DMS114 treated with DMSO at 0.1 percent for 48 hours (cell line): ENCODE results near the gene TIMP2.

Source experiments
- DNase-seq: peaks from one replicate; lab custom pipeline; 2025; ENCODE audit not compliant: unreplicated experiment; lab: John Stamatoyannopoulos, UW

Gene TIMP2

DNA sequence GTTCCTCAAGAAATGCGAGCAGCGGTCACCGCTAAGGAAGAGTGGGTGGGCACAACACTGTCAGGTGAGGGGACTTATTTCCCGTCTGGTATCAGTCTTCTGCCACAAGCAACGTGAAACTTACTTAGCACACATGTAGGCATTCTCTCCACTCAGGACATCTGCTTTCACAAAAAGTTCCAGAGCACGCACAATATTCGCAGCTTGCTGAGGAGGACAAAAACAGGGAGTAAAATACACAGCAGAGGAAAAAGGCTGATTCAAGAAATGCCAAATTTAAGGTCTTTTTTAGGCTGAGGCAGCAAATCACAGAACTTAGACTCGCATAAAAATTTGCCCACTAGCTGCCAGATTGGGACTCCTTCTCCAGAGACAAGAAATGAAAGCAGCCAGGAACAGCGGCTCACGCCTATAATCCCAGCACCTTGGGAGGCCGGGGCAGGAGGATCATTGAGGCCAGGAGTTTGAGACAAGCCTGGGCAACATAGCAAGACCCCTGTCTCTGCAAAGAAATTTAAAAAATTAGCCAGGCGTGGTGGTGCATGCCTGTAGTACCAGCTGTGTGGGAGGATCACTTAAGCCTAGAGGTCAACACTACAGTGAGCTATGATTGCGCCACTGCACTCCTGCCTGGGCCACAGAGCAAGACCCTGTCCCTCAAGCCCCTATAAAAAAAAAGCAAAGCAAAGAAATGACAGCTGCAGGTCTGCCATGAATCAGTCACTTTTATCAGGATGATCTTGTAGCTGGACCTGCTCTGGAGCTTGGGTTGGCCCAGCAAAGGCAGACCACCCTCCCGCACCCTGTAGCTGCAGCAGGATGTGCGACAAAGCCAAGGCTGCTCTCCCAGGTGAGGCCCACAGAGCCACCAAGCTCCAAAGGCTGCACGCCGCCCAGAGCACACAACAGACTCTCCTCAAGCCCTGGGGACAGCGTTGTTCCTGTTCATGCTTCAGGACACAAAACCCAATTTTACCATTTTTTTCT, 105.1 kb downstream of the TIMP2 start:
- no peak for DNase-seq

DNA sequence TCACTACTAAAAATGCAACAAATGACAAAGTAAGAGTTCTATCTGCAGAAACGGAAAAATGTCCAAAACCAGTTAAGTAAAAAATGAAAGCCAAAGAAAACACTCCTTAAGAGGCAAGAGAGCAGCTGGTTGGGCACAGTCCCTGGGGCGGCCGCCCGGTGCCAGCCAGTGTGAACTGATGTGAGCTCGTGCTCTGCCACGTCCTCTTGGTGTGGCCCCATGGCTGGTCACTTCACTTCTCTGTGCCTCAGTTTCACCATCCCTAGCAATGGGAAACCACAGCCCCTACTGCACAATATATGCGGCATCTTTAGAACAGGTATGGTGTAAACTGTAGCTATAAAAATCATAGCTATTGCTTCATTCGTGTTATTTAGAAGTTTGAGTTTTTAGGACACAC, 105.8 kb downstream of the TIMP2 start:
- no peak for DNase-seq

DNA sequence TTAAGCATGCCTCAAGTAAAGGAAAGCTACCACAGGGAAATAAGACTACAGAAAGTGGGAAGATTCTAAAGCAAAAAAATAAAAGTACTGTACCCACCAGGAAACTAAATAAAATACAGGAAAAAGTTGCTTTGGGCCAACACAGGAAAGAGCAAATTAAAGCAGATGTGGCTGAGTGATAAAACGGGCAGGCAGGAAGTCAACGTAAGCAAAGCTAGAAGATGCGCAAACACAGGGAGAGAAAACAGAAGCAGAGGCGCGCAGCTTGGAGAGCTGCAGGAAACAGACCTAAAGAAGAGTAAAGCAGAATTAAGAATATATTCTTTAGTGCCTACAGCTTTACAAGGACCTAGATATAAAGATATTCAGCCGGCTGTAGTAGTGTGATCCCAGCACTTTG, 106.3 kb downstream of the TIMP2 start:
- no peak for DNase-seq

DNA sequence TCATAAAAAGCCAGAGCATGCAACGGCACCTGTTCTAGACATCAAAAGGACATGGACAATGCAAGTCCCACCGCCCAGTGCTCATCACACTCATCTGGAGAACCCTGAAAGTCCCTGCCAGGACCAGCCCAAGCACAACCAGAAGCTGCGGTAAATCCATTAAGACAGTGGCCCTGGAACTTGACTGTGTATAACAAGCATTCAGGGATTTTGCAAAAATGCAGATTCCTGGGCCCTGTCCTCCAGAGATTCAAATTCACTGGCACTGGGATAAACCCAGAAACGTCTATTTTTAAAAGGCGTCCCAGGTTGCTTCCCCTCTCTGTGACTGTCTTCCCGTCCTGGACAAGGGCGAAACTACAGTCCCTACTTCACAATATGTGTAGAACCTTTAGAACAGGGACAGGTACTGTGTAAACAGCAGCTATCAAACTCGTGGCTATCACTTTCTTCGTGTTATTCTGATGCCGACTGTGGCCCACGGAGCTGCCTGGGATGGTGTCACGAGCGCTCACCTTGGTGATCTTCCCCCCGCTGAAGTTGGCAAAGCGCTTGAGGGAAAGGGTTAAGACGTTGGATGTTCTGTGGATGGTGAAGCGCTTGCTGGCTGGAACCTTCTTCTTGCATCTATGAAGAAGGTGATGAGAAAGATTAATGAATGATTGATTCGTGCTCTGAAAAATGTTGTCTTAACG, 106.9 kb downstream of the TIMP2 start:
- no peak for DNase-seq

DNA sequence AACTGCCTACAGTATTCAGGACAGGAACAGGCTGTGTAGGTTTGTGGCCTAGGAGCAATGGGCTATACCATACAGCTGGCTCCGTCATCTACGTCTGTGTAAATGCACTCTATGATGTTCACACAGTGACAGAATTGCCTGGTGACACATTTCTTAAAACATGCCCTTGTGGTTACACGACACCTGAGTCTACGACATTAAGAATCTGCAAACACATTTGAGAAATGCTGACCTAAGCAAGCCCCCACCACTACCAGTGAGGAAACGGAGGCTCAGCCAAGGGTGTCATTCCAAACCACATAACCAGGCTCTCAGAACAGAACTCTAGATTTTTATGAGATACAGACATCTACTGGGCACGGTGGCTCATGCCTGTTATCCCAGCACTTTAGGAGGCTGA, 108.1 kb downstream of the TIMP2 start:
- DNase-seq = no peak

DNA sequence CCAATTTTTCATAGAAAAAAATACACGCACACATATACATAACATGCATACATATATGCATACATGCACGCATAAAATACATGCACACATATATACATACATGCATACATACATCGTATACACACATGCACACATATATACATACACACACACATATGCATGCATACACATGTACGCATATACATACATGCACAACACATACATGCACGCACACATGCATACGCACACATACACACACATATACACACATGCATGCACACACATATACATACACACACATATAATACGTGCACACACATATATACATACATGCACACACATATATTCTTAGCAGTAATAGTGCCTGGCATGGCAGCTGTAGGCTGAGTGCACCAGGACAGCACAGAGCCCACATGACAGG, 109.5 kb downstream of the TIMP2 start:
- no peak for DNase-seq

DNA sequence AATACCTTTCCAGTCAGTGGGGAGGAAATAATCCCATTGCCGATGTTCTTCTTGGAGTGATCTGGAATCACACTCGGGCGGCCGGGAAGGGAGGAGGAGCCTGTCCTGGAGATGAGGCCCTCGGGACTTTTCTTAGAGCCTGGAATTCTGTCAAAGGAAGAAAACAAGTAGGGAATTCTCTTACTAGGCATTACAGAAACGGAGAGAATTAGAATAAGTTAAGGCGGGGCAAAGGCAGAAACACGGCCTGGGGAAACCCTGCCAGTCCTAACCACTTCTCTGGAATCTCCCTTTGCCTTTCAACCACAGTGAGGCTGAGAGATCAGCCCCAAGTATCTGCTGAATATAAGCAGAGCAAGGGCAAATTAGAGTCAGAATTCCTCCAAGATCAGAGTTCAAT, 112.3 kb downstream of the TIMP2 start:
- no peak for DNase-seq

DNA sequence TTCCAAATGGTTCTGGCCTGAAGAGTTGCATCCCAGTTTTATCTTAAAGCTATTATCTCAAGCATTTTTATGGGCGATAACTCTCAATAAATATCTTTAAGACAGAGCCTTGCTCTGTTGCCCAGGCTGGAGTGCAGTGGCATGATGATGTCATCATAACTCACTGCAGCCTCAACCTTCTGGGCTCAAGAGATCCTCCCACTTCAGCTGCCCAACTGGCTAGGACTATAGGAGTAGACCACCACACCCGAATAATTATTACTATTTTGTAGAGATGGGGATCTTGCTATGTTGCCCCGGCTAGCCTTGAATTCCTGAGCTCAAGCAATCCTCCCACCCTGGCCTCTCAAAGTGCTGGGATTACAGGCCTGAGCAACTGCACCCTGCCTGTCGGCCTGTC, 117.0 kb downstream of the TIMP2 start:
- no peak for DNase-seq

DNA sequence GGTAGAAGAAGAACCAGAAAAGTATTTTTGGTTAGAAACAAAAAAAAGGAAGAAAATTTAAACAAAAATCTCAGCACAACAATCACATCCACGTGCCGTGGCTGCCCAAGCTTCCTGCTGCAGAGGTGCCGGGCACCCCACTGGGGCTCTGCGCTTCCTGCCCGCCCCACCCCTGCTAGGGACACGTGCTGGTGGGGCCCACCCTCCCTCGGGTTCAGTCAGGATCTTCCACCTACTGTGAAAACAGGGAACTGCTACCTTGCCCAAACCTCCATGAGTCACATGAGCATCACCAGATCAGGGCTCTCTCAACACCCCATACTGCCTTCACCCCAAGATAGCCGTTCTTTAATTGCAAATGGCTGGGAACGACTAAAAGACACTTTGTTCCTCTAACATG, 118.7 kb downstream of the TIMP2 start:
- DNase-seq = no peak

DNA sequence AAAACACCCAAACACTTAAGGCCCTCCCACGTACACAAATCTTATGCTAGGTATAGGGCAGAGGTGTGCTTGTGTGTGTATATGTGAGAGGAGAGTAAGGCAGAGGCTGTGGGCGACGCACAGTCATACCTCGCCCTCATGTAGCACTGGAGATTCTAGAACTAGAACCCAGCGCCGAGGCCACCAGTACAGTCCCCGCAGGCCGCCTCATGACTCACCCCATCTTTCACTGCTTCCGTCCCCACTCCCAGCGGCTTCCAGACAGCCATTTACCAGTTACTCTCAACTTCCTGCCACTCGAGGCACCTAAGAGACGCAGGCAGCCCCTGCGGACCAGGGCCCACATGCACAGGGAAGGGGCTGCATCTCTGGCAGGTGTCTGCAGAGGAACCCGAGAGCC, 119.9 kb downstream of the TIMP2 start:
- no peak for DNase-seq

DNA sequence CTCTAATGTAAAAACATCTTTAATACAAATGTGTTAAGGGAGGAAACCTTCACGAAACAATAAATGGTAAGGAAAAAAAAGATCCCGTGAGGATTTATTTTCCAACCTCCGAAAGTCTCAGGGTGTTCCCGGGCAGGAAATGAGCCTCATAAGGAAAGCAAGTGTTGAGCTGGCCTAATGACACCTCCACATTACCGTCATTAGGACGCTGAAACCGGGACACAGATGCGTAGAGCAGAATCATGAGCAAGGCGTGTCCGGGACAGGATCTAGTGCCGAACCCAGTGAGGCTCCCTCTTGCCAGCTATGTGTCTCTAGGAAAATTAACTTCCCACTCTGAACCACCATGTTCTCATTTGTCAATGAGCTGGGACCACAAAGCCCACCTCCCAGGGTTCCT, 120.4 kb downstream of the TIMP2 start:
- DNase-seq = no peak

DNA sequence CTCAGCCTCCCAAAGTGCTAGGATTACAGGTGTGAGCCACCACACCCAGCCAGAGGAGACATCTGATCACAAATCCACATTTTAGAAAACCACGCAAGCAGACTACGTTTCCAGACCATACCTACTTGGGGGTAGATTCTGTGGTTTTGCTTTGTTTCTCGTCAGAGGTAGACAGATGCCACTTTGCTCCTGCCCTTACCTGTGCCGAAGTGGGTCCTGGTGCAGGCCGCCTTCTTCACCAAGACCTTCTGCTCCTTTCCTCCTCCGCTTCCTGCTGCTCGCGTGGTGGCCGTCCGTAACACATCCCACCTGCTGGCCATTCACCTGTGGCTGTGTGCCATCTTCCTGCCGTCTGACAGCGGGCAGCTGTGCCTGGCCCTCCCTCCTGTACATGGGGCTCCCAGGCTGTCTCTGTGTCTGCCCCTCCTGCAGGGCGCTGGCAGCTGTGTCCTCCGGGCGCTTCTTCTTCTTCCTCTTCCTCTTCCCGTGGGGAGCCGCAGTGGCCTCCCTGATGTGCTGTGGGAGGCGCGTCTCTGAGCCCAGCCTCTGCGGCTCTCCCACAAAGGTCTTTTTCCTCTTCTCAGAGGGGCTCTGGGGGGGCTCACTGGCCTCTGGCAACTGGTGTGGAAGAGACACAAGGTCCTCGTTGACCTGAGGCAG, 121.9 kb downstream of the TIMP2 start:
- DNase-seq = no peak
